ENCODE measurements around the gene BTBD9. TPM values are rescaled to one million over a fixed set of nuclear protein-coding genes. Genes with fewer than 3 reads are reported as not detected.

The BTBD9 gene
- total RNA-seq, 1 experiment from 2014 or later, result 8.9 TPM

DNA sequence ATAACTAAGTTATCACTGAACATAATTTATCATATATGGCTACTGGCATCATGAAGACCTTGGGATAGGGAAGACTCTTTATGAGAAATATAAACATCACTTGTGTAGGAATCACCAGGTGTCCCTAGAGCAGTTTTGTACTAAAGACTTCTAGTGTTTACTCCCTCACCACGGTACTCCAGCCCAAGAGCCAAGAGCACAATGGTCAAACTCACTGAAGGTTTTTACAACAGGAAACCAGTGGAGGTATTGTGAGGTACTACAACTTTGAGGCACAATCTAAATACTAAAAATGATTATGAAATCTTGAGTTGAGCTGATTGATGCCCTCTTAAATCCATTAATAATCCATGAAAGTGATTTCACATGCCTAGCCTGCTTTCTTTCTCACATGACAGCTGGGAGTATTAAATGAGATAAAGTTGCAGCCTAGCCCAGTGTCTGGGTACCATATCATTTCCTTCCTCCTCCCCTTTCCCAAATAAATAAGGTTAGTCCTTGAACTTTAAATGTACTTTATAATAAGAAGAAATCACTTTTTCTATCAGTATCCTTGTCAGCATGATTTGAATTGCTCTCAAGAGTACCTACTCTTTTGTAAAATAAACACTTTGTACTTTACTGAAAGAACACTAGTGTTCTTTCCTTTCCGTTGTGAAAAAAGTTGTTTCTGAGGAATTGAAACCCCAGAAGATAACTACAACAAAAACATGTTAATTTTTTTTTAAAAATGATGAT is 36.7 kb upstream of the BTBD9 start:
- no CpG with 5 or more reads among the region's 2 CpGs for WGBS (ENCODE audit: extremely low coverage, insufficient read length, low lambda C conversion rate)

More for the DNA sequence above, 36.7 kb upstream of the BTBD9 start:
- no peaks in the 10 kb centered on the region for H3K27me3 Mint-ChIP-seq (ENCODE audit: low read depth)
- H3K9me3 Mint-ChIP-seq, result no peaks in the 10 kb centered on the region
- H3K14ac ChIP-seq (ENCODE audit: insufficient read depth, low read length), result no peak overlapping the region
- H3K27ac Mint-ChIP-seq, result no peak overlapping the region
- H3K23me2 ChIP-seq (ENCODE audit: insufficient read length, low read depth, low read length, poor library complexity, severe bottlenecking), result no peaks in the 10 kb centered on the region
- no peak overlapping the region for H3K4me2 ChIP-seq (ENCODE audit: insufficient read depth, insufficient read length, low read length)
- H4K20me1 ChIP-seq (ENCODE audit: control insufficient read depth, insufficient read depth, insufficient read length), result no peaks in the 10 kb centered on the region
- H2BK20ac ChIP-seq (ENCODE audit: low read depth, low read length, poor library complexity, severe bottlenecking), result no peak overlapping the region
- no peak overlapping the region for H3K23ac ChIP-seq (ENCODE audit: insufficient read length, low read depth, low read length)
- no peaks in the 10 kb centered on the region for H3K79me1 ChIP-seq (ENCODE audit: insufficient read depth, low read depth, low read length, poor library complexity, severe bottlenecking)
- no peak overlapping the region for H4K91ac ChIP-seq (ENCODE audit: insufficient read length, low read depth, low read length)
- no peak overlapping the region for H2BK5ac ChIP-seq (ENCODE audit: insufficient read length, low read length)
- H3K27ac ChIP-seq (ENCODE audit: insufficient read length, low read depth, low read length), result no peak overlapping the region
- no peak overlapping the region for H3K4ac ChIP-seq (ENCODE audit: low read depth, low read length)
- no peaks in the 10 kb centered on the region for H3K27me3 ChIP-seq (ENCODE audit: insufficient read depth, low read length)
- H3K4me1 ChIP-seq (ENCODE audit: insufficient read depth, low read length), result no peaks in the 10 kb centered on the region
- no peak overlapping the region for H2AK5ac ChIP-seq (ENCODE audit: insufficient read length, low read length)
- no peak overlapping the region for H3K4me3 Mint-ChIP-seq
- H3T11ph ChIP-seq (ENCODE audit: low read length), result no peak overlapping the region
- H2AFZ ChIP-seq (ENCODE audit: low read length), result no peak overlapping the region
- no peak overlapping the region for H3K56ac ChIP-seq (ENCODE audit: insufficient read length, low read depth, low read length)
- no peak overlapping the region for H4K8ac ChIP-seq (replicated peaks; ENCODE audit: insufficient read length, low read depth, low read length)
- peaks cover 0 to 2% of the 10 kb centered on the region in 2 experiments; a peak in 1 of 4 replicates for H3K4me1 Mint-ChIP-seq
- no peak overlapping the region for H2BK12ac ChIP-seq (ENCODE audit: insufficient read length, low read depth, low read length)
- H3K18ac ChIP-seq (ENCODE audit: insufficient read length, low read depth, low read length), result no peak overlapping the region
- no peaks in the 10 kb centered on the region for H3K9me3 ChIP-seq (ENCODE audit: control insufficient read depth, low read depth, low read length)
- H4K5ac ChIP-seq (ENCODE audit: insufficient read length, low read depth, low read length), result no peak overlapping the region
- H3K9ac ChIP-seq (ENCODE audit: extremely low read depth, insufficient read length, low read length), result no peak overlapping the region
- no peaks in the 10 kb centered on the region for H3K79me2 ChIP-seq (ENCODE audit: insufficient read depth, low read length)
- no peak for DNase-seq
- TF ChIP-seq, protein P1, sequence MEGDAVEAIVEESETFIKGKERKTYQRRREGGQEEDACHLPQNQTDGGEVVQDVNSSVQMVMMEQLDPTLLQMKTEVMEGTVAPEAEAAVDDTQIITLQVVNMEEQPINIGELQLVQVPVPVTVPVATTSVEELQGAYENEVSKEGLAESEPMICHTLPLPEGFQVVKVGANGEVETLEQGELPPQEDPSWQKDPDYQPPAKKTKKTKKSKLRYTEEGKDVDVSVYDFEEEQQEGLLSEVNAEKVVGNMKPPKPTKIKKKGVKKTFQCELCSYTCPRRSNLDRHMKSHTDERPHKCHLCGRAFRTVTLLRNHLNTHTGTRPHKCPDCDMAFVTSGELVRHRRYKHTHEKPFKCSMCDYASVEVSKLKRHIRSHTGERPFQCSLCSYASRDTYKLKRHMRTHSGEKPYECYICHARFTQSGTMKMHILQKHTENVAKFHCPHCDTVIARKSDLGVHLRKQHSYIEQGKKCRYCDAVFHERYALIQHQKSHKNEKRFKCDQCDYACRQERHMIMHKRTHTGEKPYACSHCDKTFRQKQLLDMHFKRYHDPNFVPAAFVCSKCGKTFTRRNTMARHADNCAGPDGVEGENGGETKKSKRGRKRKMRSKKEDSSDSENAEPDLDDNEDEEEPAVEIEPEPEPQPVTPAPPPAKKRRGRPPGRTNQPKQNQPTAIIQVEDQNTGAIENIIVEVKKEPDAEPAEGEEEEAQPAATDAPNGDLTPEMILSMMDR (conservative IDR thresholded peaks at IDR 0.05), result no peak
- H3K36me3 Mint-ChIP-seq (ENCODE audit: insufficient read depth in 1 of 3, low read depth in 3 of 3), result peaks cover 21 to 52% (median 52%) of the 10 kb centered on the region in 3 experiments; a peak in 5 of 7 replicates
- no peak overlapping the region for H2BK15ac ChIP-seq (ENCODE audit: low read depth, low read length)
- H2BK120ac ChIP-seq (ENCODE audit: low read depth, low read length, poor library complexity, severe bottlenecking), result no peak overlapping the region

All from H9 (cell line).